Measurements from ENCODE around the gene DPY19L2. TPM values are rescaled to one million over a fixed set of nuclear protein-coding genes. Genes with fewer than 3 reads are reported as not detected.
"Not testable (repeated sequence)": the region's sequence is repeated elsewhere in the genome, so short reads cannot be mapped to it uniquely, and the experiment has no call there.

Gene DPY19L2
- total RNA-seq, 1 experiment from 2014 or later: not detected

- H3K27me3 ChIP-seq (ENCODE audit: insufficient read depth, low read depth); H3F3A ChIP-seq (ENCODE audit: insufficient read depth, low read depth); BruUV-seq (replicated peaks); H3K4me2 ChIP-seq; H3K4me3 ChIP-seq; H2AFZ ChIP-seq; H3K27ac ChIP-seq; H3K9me3 ChIP-seq (ENCODE audit: insufficient read depth, low read depth); POLR2A ChIA-PET (ENCODE audit: unreplicated experiment); H3K79me2 ChIP-seq (ENCODE audit: low read depth); H3K36me3 ChIP-seq (ENCODE audit: low read depth); H4K20me1 ChIP-seq (ENCODE audit: insufficient read depth); H3K9me2 ChIP-seq (ENCODE audit: insufficient read depth); H3K4me1 ChIP-seq (replicated peaks; ENCODE audit: insufficient read depth); DNase-seq; CTCF ChIA-PET: not testable (repeated sequence)
- intact Hi-C loops (cut with micrococcal nuclease; ENCODE audit: unreplicated experiment): loop anchor here (5.0 to 10.0 kb wide), 2 partner anchors 130 to 582 kb away; no protein-coding TSS in a partner anchor
- peak; percentile 57 for TF ChIP-seq CTCF (conservative IDR thresholded peaks at IDR 0.05)
Measured at GRCh38 chr12:63672550-63672949, 4.3 kb upstream of the DPY19L2 start.

- H3K27me3 ChIP-seq (ENCODE audit: insufficient read depth, low read depth); DNase-seq; H4K20me1 ChIP-seq (ENCODE audit: insufficient read depth); H3K9me3 ChIP-seq (ENCODE audit: insufficient read depth, low read depth); BruUV-seq (replicated peaks); H2AFZ ChIP-seq; H3K4me2 ChIP-seq; H3K4me3 ChIP-seq; H3K79me2 ChIP-seq (ENCODE audit: low read depth); POLR2A ChIA-PET (ENCODE audit: unreplicated experiment); CTCF ChIA-PET; H3K9me2 ChIP-seq (ENCODE audit: insufficient read depth); H3F3A ChIP-seq (ENCODE audit: insufficient read depth, low read depth); H3K36me3 ChIP-seq (ENCODE audit: low read depth); H3K27ac ChIP-seq; H3K4me1 ChIP-seq (replicated peaks; ENCODE audit: insufficient read depth): not testable (repeated sequence)
- intact Hi-C loops (cut with micrococcal nuclease; ENCODE audit: unreplicated experiment): loop anchor here (5.0 to 10.0 kb wide), 2 partner anchors 132 to 585 kb away; no protein-coding TSS in a partner anchor
Measured at GRCh38 chr12:63669936-63670335, 1.6 kb upstream of the DPY19L2 start.

GRCh38 chr12:63669427-63669826 is 1.1 kb upstream of the DPY19L2 start:
- POLR2A ChIA-PET (ENCODE audit: unreplicated experiment); H3K27ac ChIP-seq; H3F3A ChIP-seq (ENCODE audit: insufficient read depth, low read depth); H3K9me2 ChIP-seq (ENCODE audit: insufficient read depth); BruUV-seq (replicated peaks); H3K4me2 ChIP-seq; H4K20me1 ChIP-seq (ENCODE audit: insufficient read depth); H3K9me3 ChIP-seq (ENCODE audit: insufficient read depth, low read depth); H2AFZ ChIP-seq; H3K79me2 ChIP-seq (ENCODE audit: low read depth); H3K4me3 ChIP-seq; H3K36me3 ChIP-seq (ENCODE audit: low read depth); H3K4me1 ChIP-seq (replicated peaks; ENCODE audit: insufficient read depth); intact Hi-C loops (cut with micrococcal nuclease; ENCODE audit: unreplicated experiment); H3K27me3 ChIP-seq (ENCODE audit: insufficient read depth, low read depth); CTCF ChIA-PET; DNase-seq: not testable (repeated sequence)

GRCh38 chr12:63668800-63669365 is 590 bp upstream of the DPY19L2 start:
- POLR2A ChIA-PET (ENCODE audit: unreplicated experiment): interaction anchor here (0.6 kb wide), 1 partner anchor 884 kb away, joined by 4 read pairs; no protein-coding TSS in a partner anchor
- BruUV-seq (replicated peaks); H3K9me2 ChIP-seq (ENCODE audit: insufficient read depth); CTCF ChIA-PET; H3K4me2 ChIP-seq; H2AFZ ChIP-seq; H3K4me3 ChIP-seq; H3K27ac ChIP-seq; DNase-seq; H3F3A ChIP-seq (ENCODE audit: insufficient read depth, low read depth); H3K79me2 ChIP-seq (ENCODE audit: low read depth); H3K4me1 ChIP-seq (replicated peaks; ENCODE audit: insufficient read depth); H3K36me3 ChIP-seq (ENCODE audit: low read depth); H3K9me3 ChIP-seq (ENCODE audit: insufficient read depth, low read depth); H4K20me1 ChIP-seq (ENCODE audit: insufficient read depth); intact Hi-C loops (cut with micrococcal nuclease; ENCODE audit: unreplicated experiment); H3K27me3 ChIP-seq (ENCODE audit: insufficient read depth, low read depth): not testable (repeated sequence)

GRCh38 chr12:63663005-63663404 is 5.3 kb downstream of the DPY19L2 start:
- H3K4me2 ChIP-seq; H3K27ac ChIP-seq; H3F3A ChIP-seq (ENCODE audit: insufficient read depth, low read depth); H3K4me3 ChIP-seq; H2AFZ ChIP-seq; H3K4me1 ChIP-seq (replicated peaks; ENCODE audit: insufficient read depth); H3K79me2 ChIP-seq (ENCODE audit: low read depth); H3K36me3 ChIP-seq (ENCODE audit: low read depth); H3K9me2 ChIP-seq (ENCODE audit: insufficient read depth); DNase-seq; intact Hi-C loops (cut with micrococcal nuclease; ENCODE audit: unreplicated experiment); H3K9me3 ChIP-seq (ENCODE audit: insufficient read depth, low read depth); H4K20me1 ChIP-seq (ENCODE audit: insufficient read depth); H3K27me3 ChIP-seq (ENCODE audit: insufficient read depth, low read depth); BruUV-seq (replicated peaks); CTCF ChIA-PET: not testable (repeated sequence)
- POLR2A ChIA-PET (ENCODE audit: unreplicated experiment): interaction anchor here (0.6 kb wide), 1 partner anchor 532 kb away, joined by 7 read pairs; no protein-coding TSS in a partner anchor

- CTCF ChIA-PET; H3K27me3 ChIP-seq (ENCODE audit: insufficient read depth, low read depth); POLR2A ChIA-PET (ENCODE audit: unreplicated experiment); intact Hi-C loops (cut with micrococcal nuclease; ENCODE audit: unreplicated experiment); H3K4me2 ChIP-seq; H3K79me2 ChIP-seq (ENCODE audit: low read depth); H4K20me1 ChIP-seq (ENCODE audit: insufficient read depth); H3K9me2 ChIP-seq (ENCODE audit: insufficient read depth); H3K4me3 ChIP-seq; BruUV-seq (replicated peaks); H2AFZ ChIP-seq; H3K36me3 ChIP-seq (ENCODE audit: low read depth); H3K27ac ChIP-seq; H3F3A ChIP-seq (ENCODE audit: insufficient read depth, low read depth); H3K4me1 ChIP-seq (replicated peaks; ENCODE audit: insufficient read depth); DNase-seq; H3K9me3 ChIP-seq (ENCODE audit: insufficient read depth, low read depth): not testable (repeated sequence)
Measured at GRCh38 chr12:63658501-63658900, 9.8 kb downstream of the DPY19L2 start.

DNA sequence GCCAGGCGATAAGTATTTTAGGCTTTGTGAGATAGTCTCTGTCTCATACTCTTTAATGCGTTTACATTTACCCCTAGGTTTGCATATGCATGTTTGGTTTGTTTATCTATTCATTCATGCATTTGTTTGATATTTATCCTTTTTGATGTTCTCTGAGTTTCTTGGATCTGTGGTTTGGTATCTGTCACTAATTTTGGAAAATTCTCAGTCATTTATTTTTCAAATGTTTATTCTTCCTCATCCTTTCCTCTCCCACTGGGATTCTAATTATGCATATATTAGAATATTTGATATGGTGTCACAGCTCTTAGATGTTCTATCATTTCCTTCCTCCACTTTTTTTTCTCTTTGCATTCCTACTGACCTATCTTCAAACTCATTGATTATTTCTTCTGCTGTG is 11.9 kb downstream of the DPY19L2 start:
- H3F3A ChIP-seq (ENCODE audit: insufficient read depth, low read depth); H3K27me3 ChIP-seq (ENCODE audit: insufficient read depth, low read depth); H3K9me3 ChIP-seq (ENCODE audit: insufficient read depth, low read depth); H4K20me1 ChIP-seq (ENCODE audit: insufficient read depth); DNase-seq; H3K36me3 ChIP-seq (ENCODE audit: low read depth); BruUV-seq (replicated peaks); intact Hi-C loops (cut with micrococcal nuclease; ENCODE audit: unreplicated experiment); H3K4me3 ChIP-seq; H3K27ac ChIP-seq; H3K9me2 ChIP-seq (ENCODE audit: insufficient read depth); H2AFZ ChIP-seq; H3K4me1 ChIP-seq (replicated peaks; ENCODE audit: insufficient read depth); POLR2A ChIA-PET (ENCODE audit: unreplicated experiment); CTCF ChIA-PET; H3K79me2 ChIP-seq (ENCODE audit: low read depth); H3K4me2 ChIP-seq: not testable (repeated sequence)
